Endodermal cell (in vitro differentiated cells): ENCODE results near the gene TNNT2. TPM values are rescaled to one million over a fixed set of nuclear protein-coding genes. Genes with fewer than 3 reads are reported as not detected.

ENCODE experiments used
- DNase-seq: peaks from one replicate; pipeline ENCODE4 v3.0.0-alpha.2; 2017
- H3K27ac ChIP-seq: 2 replicates; pipeline ENCODE4 v1.5.1; 2013; ENCODE audit warnings: mild to moderate bottlenecking, low read depth, low read length, moderate library complexity
- H3K27me3 ChIP-seq: 2 replicates; pipeline ENCODE4 v1.6.1; 2013; ENCODE audit warnings: mild to moderate bottlenecking, low read length, moderate library complexity; ENCODE audit not compliant: insufficient read depth, control insufficient read depth, poor library complexity, severe bottlenecking
- H3K36me3 ChIP-seq: 2 replicates; pipeline ENCODE4 v1.7.0; 2013; ENCODE audit warnings: mild to moderate bottlenecking, low read length, moderate library complexity; ENCODE audit not compliant: control insufficient read depth, insufficient read depth
- H3K4me1 ChIP-seq: one replicate; pipeline ENCODE4 v1.7.0; 2013; ENCODE audit warnings: low read length; ENCODE audit not compliant: control insufficient read depth, insufficient read depth
- H3K4me3 ChIP-seq: 2 replicates; pipeline ENCODE4 v1.5.1; 2013; ENCODE audit warnings: mild to moderate bottlenecking, low read length, moderate library complexity
- H3K9ac ChIP-seq: 2 replicates; pipeline ENCODE4 v1.6.1; 2013; ENCODE audit warnings: mild to moderate bottlenecking, low read length, moderate library complexity; ENCODE audit not compliant: poor library complexity, severe bottlenecking; ENCODE audit errors: extremely low read depth
- H3K9me3 ChIP-seq: 2 replicates; pipeline ENCODE4 v1.6.1; 2013; ENCODE audit warnings: mild to moderate bottlenecking, low read length, moderate library complexity; ENCODE audit not compliant: control insufficient read depth
- H3K27ac Mint-ChIP-seq: 2 replicates; pipeline ENCODE4 v1.8.0; 2020; ENCODE audit warnings: mixed read lengths
- H3K27me3 Mint-ChIP-seq: 2 replicates; pipeline ENCODE4 v1.8.0; 2021; ENCODE audit warnings: mild to moderate bottlenecking, mixed read lengths; ENCODE audit not compliant: insufficient read depth
- H3K36me3 Mint-ChIP-seq: 2 replicates; pipeline ENCODE4 v1.8.0; 2020; ENCODE audit warnings: low read depth, mixed read lengths
- H3K4me1 Mint-ChIP-seq: 2 replicates; pipeline ENCODE4 v1.8.0; 2020; ENCODE audit warnings: mixed read lengths
- H3K4me3 Mint-ChIP-seq: 2 replicates; pipeline ENCODE4 v1.8.0; 2020; ENCODE audit warnings: mild to moderate bottlenecking, moderate library complexity, mixed read lengths
- H3K9me3 Mint-ChIP-seq: 2 replicates; pipeline ENCODE4 v1.8.0; 2020; ENCODE audit warnings: mild to moderate bottlenecking, mixed read lengths
- CTCF ChIP-seq: fragments of 200-600 bp; sonication (generic); conservative IDR thresholded peaks from 2 replicates; pipeline ENCODE4 v1.5.0; 2021; ENCODE audit warnings: antibody characterized with exemption, mild to moderate bottlenecking
- WGBS, 2 experiments: methylation state at CpG; one replicate each; pipeline versions ENCODE4 v1.1.5 to v1.1.7; 2013; ENCODE audit warnings: missing lambda C conversion rate in 2 of 2, mixed read lengths in 1 of 2; ENCODE audit not compliant: insufficient coverage in 1 of 2, insufficient read length in 1 of 2; 5-methylcytosine and 5-hydroxymethylcytosine counted together
- long read RNA-seq, 4 experiments: library from polyadenylated mRNA in 2 of 4; library from RNA in 1 of 4; library from capped mRNA in 1 of 4; stranded (forward) in 3 of 4; unstranded in 1 of 4; transcript quantifications; one replicate each; pipeline ENCODE4 v2.0.0, GENCODE V29; 2020 to 2021; ENCODE audit warnings: inconsistent platforms in 1 of 4
- polyA plus RNA-seq, 2 experiments: library from polyadenylated mRNA; stranded (reverse); fragments of 50-300 nt; gene quantifications; one replicate each; pipeline ENCODE4 v1.2.3, GENCODE V29; 2013
- total RNA-seq, 2 donors: library from RNA; stranded (reverse); fragmentation: NEBNext Ultra II Directional in 1 of 2; extraction: Animal tissue kit (Norgen Biotek cat#: 25700) in 1 of 2; gene quantifications; 2 replicates in 1 of 2; 3 replicates in 1 of 2; pipeline ENCODE4 v1.2.1, GENCODE V29; 2021

TNNT2 gene
- total RNA-seq: under 1 TPM; 0.35 to 0.88 TPM
- polyA plus RNA-seq (2013, experiment 1 of 2): 3.2 TPM
- polyA plus RNA-seq (2013, experiment 2 of 2): 3.6 TPM
- long read RNA-seq, experiment 1: 0 reads
- long read RNA-seq, experiment 2: 0 reads
- long read RNA-seq, experiment 3: 0 reads
- long read RNA-seq, experiment 4: 0 reads

GRCh38 chr1:201377611-201378092 is at the start of gene TNNT2:
Gene TNNT2 (minus strand): TSS chr1:201377680. CDS start chr1:201373254, 4,426 bp downstream.
- 85 to 100% methylated on average over 1 to 9 of the region's 9 CpGs for WGBS, 2 experiments
- Histone ChIP-seq H3K4me1 (peaks cover 26% of the 10 kb centered on the region), H3K9me3 (no peaks in the 10 kb centered on the region), H3K36me3 (no peaks in the 10 kb centered on the region), H3K27me3 (no peaks in the 10 kb centered on the region), H3K27ac (peak within 1 kb of the TSS; percentile 52), H3K9ac (peak within 1 kb of the TSS; percentile 38), H3K4me3 (no peak within 1 kb of the TSS)
- Mint-ChIP-seq H3K9me3 (no peaks in the 10 kb centered on the region), H3K4me1 (peaks cover 37% of the 10 kb centered on the region), H3K27me3 (peaks cover 2% of the 10 kb centered on the region), H3K36me3 (no peaks in the 10 kb centered on the region), H3K4me3 (no peak within 1 kb of the TSS), H3K27ac (peak within 1 kb of the TSS; percentile 96)
- no peak for TF ChIP-seq CTCF
- DNase-seq: no peak

- Mint-ChIP-seq H3K4me1 (peaks cover 1% of the 10 kb centered on the region), H3K4me3 (no peak overlapping the region), H3K9me3 (peaks cover 4% of the 10 kb centered on the region), H3K27ac (no peak overlapping the region), H3K27me3 (peaks cover 3% of the 10 kb centered on the region), H3K36me3 (no peaks in the 10 kb centered on the region)
- Histone ChIP-seq H3K9me3 (peaks cover 9% of the 10 kb centered on the region), H3K27me3 (no peaks in the 10 kb centered on the region), H3K36me3 (no peaks in the 10 kb centered on the region), H3K4me1 (no peaks in the 10 kb centered on the region), H3K9ac (no peak overlapping the region), H3K27ac (peak overlapping the region; percentile 44), H3K4me3 (no peak overlapping the region)
- WGBS, 2 experiments: 74 to 89% methylated on average over 6 to 15 of the region's 15 CpGs
- no peak for TF ChIP-seq CTCF
- no peak for DNase-seq
These were observed 49.2 kb upstream of the TNNT2 start for GRCh38 chr1:201426479-201427310.

DNA sequence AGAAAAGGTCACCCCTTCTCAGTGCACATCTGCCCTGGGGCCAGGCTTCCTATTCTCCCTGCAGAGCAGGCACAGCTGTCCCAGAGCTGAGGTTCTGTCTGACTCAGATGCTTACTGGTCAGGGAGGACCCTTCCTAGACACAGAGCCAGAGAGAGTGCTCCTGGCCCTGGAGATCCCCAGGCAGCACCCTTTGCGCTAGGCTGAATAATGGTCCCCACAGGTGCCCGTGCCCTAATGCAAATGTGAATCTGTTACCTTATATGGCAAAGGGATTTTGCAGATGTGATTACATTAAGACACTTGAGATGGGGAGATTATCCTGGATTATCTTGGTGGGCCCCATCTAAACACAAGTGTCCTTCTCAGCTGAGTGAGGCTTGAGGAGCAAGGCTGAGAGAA is 46.7 kb upstream of the TNNT2 start:
- no peak overlapping the region for H3K4me3 Mint-ChIP-seq
- no peak for TF ChIP-seq CTCF
- Histone ChIP-seq H3K27me3 (no peaks in the 10 kb centered on the region), H3K4me3 (no peak overlapping the region), H3K9me3 (peaks cover 9% of the 10 kb centered on the region), H3K27ac (no peak overlapping the region), H3K9ac (no peak overlapping the region), H3K36me3 (no peaks in the 10 kb centered on the region), H3K4me1 (peaks cover 7% of the 10 kb centered on the region)
- no peak for DNase-seq
- WGBS, 2 experiments: 92% methylated on average over 2 of the region's 2 CpGs; no CpG with 5 or more reads in 1 of the 2 experiments
- no peak overlapping the region for H3K27ac Mint-ChIP-seq
- H3K36me3 Mint-ChIP-seq: no peaks in the 10 kb centered on the region
- H3K27me3 Mint-ChIP-seq: peaks cover 3% of the 10 kb centered on the region
- peaks cover 4% of the 10 kb centered on the region for H3K9me3 Mint-ChIP-seq
- H3K4me1 Mint-ChIP-seq: peaks cover 12% of the 10 kb centered on the region
